K562 (cell line): Measurements from ENCODE around the gene SLC33A1. TPM values are rescaled to one million over a fixed set of nuclear protein-coding genes. Genes with fewer than 3 reads are reported as not detected.

Experiments
- ATAC-seq: fragments of 200-7000 bp; cut with Tn5 transposase; 3 replicates; pipeline ENCODE4 v1.9.1; 2020; ENCODE audit warnings: moderate library complexity
- BruUV-seq: library from RNA; stranded (reverse); fragments of 400-500 nt; replicated peaks from 2 replicates; lab custom pipeline; 2021; lab: Mats Ljungman, UMichigan
- CTCF ChIA-PET: fragments of 300-600 bp; formaldehyde crosslinking; extraction: SDS; loops from one replicate; lab custom pipeline; 2021; ENCODE audit warnings: low intra/inter-chr PET ratio; lab: Yijun Ruan, JAX
- POLR2A ChIA-PET: fragments of 300-600, 350-650 bp; sonication (Branson Sonifier 250); formaldehyde crosslinking; extraction: SDS; loops from one replicate; lab custom pipeline; 2021; ENCODE audit warnings: antibody characterized with exemption, inconsistent platforms; lab: Yijun Ruan, JAX
- DNase-seq, 4 experiments: peaks; one replicate each; pipeline versions ENCODE4 v3.0.0 to v3.0.0-alpha.2; 2011 to 2018; ENCODE audit warnings: low spot score in 3 of 4, mixed read lengths in 3 of 4; ENCODE audit errors: extremely low read depth in 1 of 4
- FAIRE-seq: peaks from 2 replicates; lab custom pipeline; 2011; peaks lifted over from hg19 to GRCh38; lab: Jason Lieb, UNC
- H2AFZ ChIP-seq: 2 replicates; pipeline ENCODE4 v1.6.0; 2011; ENCODE audit warnings: low read depth, low read length, control low read depth, inconsistent platforms
- H3K27ac ChIP-seq: fragments of 200-600 bp; 3 replicates; pipeline ENCODE4 v1.8.0; 2011; ENCODE audit warnings: low read depth, mild to moderate bottlenecking, control low read depth, inconsistent platforms, low read length, moderate library complexity, mixed read lengths; ENCODE audit errors: extremely low read depth
- H3K27me3 ChIP-seq, 2 experiments: fragments of 300-600 bp in 1 of 2; 2 replicates in 1 of 2; 3 replicates in 1 of 2; pipeline versions ENCODE4 v1.6.0 to v1.8.0; 2011; ENCODE audit warnings: inconsistent platforms in 2 of 2, low read length in 2 of 2, mild to moderate bottlenecking in 1 of 2, mixed read lengths in 1 of 2, moderate library complexity in 1 of 2; ENCODE audit not compliant: control insufficient read depth in 2 of 2, insufficient read depth in 2 of 2
- H3K36me3 ChIP-seq: fragments of 300-600 bp; 3 replicates; pipeline ENCODE4 v1.8.0; 2011; ENCODE audit warnings: mild to moderate bottlenecking, low read length, inconsistent platforms; ENCODE audit not compliant: control insufficient read depth, insufficient read depth
- H3K4me1 ChIP-seq, 2 experiments: fragments of 200-600 bp in 1 of 2; replicated peaks in 1 of 2; 2 replicates in 1 of 2; 3 replicates in 1 of 2; pipeline versions ENCODE4 v1.5.1 to v1.8.0; 2011; ENCODE audit warnings: inconsistent platforms in 2 of 2, low read length in 2 of 2, mild to moderate bottlenecking in 1 of 2, mixed read lengths in 1 of 2, moderate library complexity in 1 of 2; ENCODE audit not compliant: control insufficient read depth in 2 of 2, insufficient read depth in 2 of 2
- H3K4me2 ChIP-seq: 2 replicates; pipeline ENCODE4 v1.6.1; 2011; ENCODE audit warnings: low read length, control low read depth, inconsistent platforms, mixed read lengths; ENCODE audit not compliant: insufficient read depth
- H3K4me3 ChIP-seq: fragments of 200-600 bp; sonication (generic), shearing (Covaris generic); 2 replicates; pipeline ENCODE4 v1.5.1; 2016; ENCODE audit warnings: control low read depth, inconsistent platforms
- H3K79me2 ChIP-seq: fragments of 200-600 bp; 3 replicates; pipeline ENCODE4 v1.8.0; 2011; ENCODE audit warnings: low read length, inconsistent platforms; ENCODE audit not compliant: control insufficient read depth, insufficient read depth
- H3K9ac ChIP-seq, 2 experiments: 2 replicates each; pipeline versions ENCODE4 v1.6.0 to v1.6.1; 2011; ENCODE audit warnings: low read depth in 2 of 2, low read length in 2 of 2, control low read depth in 1 of 2, inconsistent platforms in 1 of 2, mild to moderate bottlenecking in 1 of 2, mixed read lengths in 1 of 2; ENCODE audit not compliant: insufficient read depth in 1 of 2
- H3K9me1 ChIP-seq: one replicate; pipeline ENCODE4 v1.6.0; 2011; ENCODE audit warnings: inconsistent platforms, mild to moderate bottlenecking, low read length, moderate library complexity; ENCODE audit not compliant: control insufficient read depth, insufficient read depth
- H3K9me3 ChIP-seq: replicated peaks from 2 replicates; pipeline ENCODE4 v1.5.1; 2011; ENCODE audit warnings: low read depth, low read length, inconsistent platforms; ENCODE audit not compliant: control insufficient read depth, insufficient read depth
- H4K20me1 ChIP-seq: replicated peaks from 2 replicates; pipeline ENCODE4 v1.6.1; 2011; ENCODE audit warnings: low read length, inconsistent platforms, mixed read lengths; ENCODE audit not compliant: control insufficient read depth, insufficient read depth
- ARHGAP35 ChIP-seq: fragments of 450-650 bp; IDR thresholded peaks from 2 replicates; pipeline ENCODE4 v1.6.1; 2018; ENCODE audit not compliant: partially characterized antibody
- DDX20 ChIP-seq: fragments of 450-650 bp; IDR thresholded peaks from 2 replicates; pipeline ENCODE4 v1.6.1; 2016; ENCODE audit warnings: missing genetic modification characterization, low read depth, mild to moderate bottlenecking, missing compliant biosample characterization, moderate library complexity
- EP300 ChIP-seq: IDR thresholded peaks from 2 replicates; pipeline ENCODE4 v1.6.1; 2012; ENCODE audit warnings: low read length, improper control_type of control experiment
- ETV5 ChIP-seq: sonication (generic); formaldehyde crosslinking; IDR thresholded peaks from 2 replicates; pipeline ENCODE4 v1.4.0; 2020; ENCODE audit warnings: low read depth, mild to moderate bottlenecking, missing genetic modification reagents
- GATAD2B ChIP-seq: fragments of 450-650 bp; IDR thresholded peaks from 2 replicates; pipeline ENCODE4 v1.6.1; 2017; ENCODE audit warnings: mild to moderate bottlenecking, borderline replicate concordance
- HEY1 ChIP-seq: fragments of 250-450 bp; sonication (Bioruptor Pico); IDR thresholded peaks from 2 replicates; pipeline ENCODE4 v1.5.0; 2020; ENCODE audit warnings: mild to moderate bottlenecking, moderate library complexity, borderline replicate concordance
- NEUROD1 ChIP-seq: fragments of 150-350 bp; IDR thresholded peaks from 2 replicates; pipeline ENCODE4 v1.6.1; 2014; ENCODE audit warnings: borderline replicate concordance, low read length, low read depth; ENCODE audit not compliant: partially characterized antibody
- NFE2 ChIP-seq: IDR thresholded peaks from 2 replicates; pipeline ENCODE4 v1.6.1; 2014; ENCODE audit warnings: antibody characterized with exemption, low read depth
- NR2C1 ChIP-seq, 2 experiments: fragments of 450-650 bp; IDR thresholded peaks; 2 replicates each; pipeline ENCODE4 v1.6.1; 2017; ENCODE audit warnings: mild to moderate bottlenecking in 2 of 2, antibody characterized with exemption in 1 of 2, inconsistent platforms in 1 of 2, missing compliant biosample characterization in 1 of 2, missing genetic modification characterization in 1 of 2
- PCBP1 ChIP-seq: fragments of 200-400 bp; formaldehyde crosslinking; IDR thresholded peaks from 2 replicates; pipeline ENCODE4 v1.6.1; 2018; ENCODE audit warnings: mild to moderate bottlenecking, low read depth, low read length; ENCODE audit not compliant: poor library complexity, severe bottlenecking
- PKNOX1 ChIP-seq: fragments of 450-650 bp; IDR thresholded peaks from 2 replicates; pipeline ENCODE4 v1.6.1; 2016
- PPARD ChIP-seq: fragments of 250-450 bp; sonication (Bioruptor Pico); IDR thresholded peaks from 2 replicates; pipeline ENCODE4 v1.8.0; 2022; ENCODE audit warnings: inconsistent platforms, mild to moderate bottlenecking, moderate library complexity
- PTTG1 ChIP-seq: fragments of 450-650 bp; IDR thresholded peaks from 2 replicates; pipeline ENCODE4 v1.6.1; 2016; ENCODE audit warnings: low read depth, mild to moderate bottlenecking, missing genetic modification characterization, missing compliant biosample characterization
- TFAP4 ChIP-seq: sonication (generic); formaldehyde crosslinking; IDR thresholded peaks from 2 replicates; pipeline ENCODE4 v1.8.0; 2022; ENCODE audit warnings: missing genetic modification reagents, mild to moderate bottlenecking, moderate library complexity, borderline replicate concordance
- ZNF134 ChIP-seq: fragments of 250-450 bp; sonication (Bioruptor Pico); conservative IDR thresholded peaks from 2 replicates; pipeline ENCODE4 v1.4.0; 2020
- ZNF395 ChIP-seq: fragments of 200-800 bp; sonication (Bioruptor generic); IDR thresholded peaks from 2 replicates; pipeline ENCODE4 v1.6.1; 2017; ENCODE audit warnings: missing genetic modification characterization, missing compliant biosample characterization
- WGBS: fragments of 100-300 bp; shearing (Covaris generic); methylation state at CpG from one replicate; pipeline ENCODE4 v1.1.6; 2016; ENCODE audit warnings: low coverage, mixed read lengths; ENCODE audit not compliant: insufficient coverage; ENCODE audit errors: missing lambda C conversion rate; 5-methylcytosine and 5-hydroxymethylcytosine counted together
- in situ Hi-C: fragments of 300-500 bp; cut with MboI; formaldehyde crosslinking; loops from 4 replicates; pipeline ENCODE4 v1.15.0; 2018; ENCODE audit warnings: inconsistent platforms, mixed read lengths
- intact Hi-C: fragments of 100-400 bp; cut with micrococcal nuclease; formaldehyde crosslinking; loops from 2 replicates; pipeline ENCODE4 v1.14.2; 2022
- polyA plus RNA-seq, 8 experiments: library from polyadenylated mRNA; depleted of rRNA in 4 of 8; stranded (reverse) in 5 of 8; unstranded in 3 of 8; fragments of >200 nt; fragmentation: Nextera tagmentation in 2 of 8; fragmentation: Illumina TruSeq in 1 of 8; extraction: Ambion mirVana in 2 of 8; extraction: Trizol in 1 of 8; gene quantifications; 2 replicates each; pipeline versions ENCODE4 v1.2.1 to v1.2.3, GENCODE V29; 2011 to 2014; ENCODE audit warnings: inconsistent platforms in 1 of 8, missing spikeins in 1 of 8
- total RNA-seq, 7 experiments: library from RNA; depleted of rRNA in 6 of 7; stranded (reverse); fragments of >200 nt in 6 of 7; fragmentation: Illumina TruSeq in 2 of 7; extraction: Trizol in 2 of 7; gene quantifications; 2 replicates each; pipeline versions ENCODE4 v1.2.1 to v1.2.3, GENCODE V29; 2011 to 2021; ENCODE audit warnings: low replicate concordance in 1 of 7

The SLC33A1 gene
- total and polyA plus RNA-seq, 9 of the 15 experiments (the other 6 are each of a cell fraction or from before 2014, with no cell fraction given): 6.2 to 26.8 (median 19.6) TPM

- Histone ChIP-seq H3K4me3 (no peak overlapping the region), H3K27ac (peak overlapping the region; percentile 68), H4K20me1 (no peaks in the 10 kb centered on the region), H3K9ac (peak overlapping the region; percentile 52 to 77; a peak in 3 of 4 replicates), H3K9me3 (no peaks in the 10 kb centered on the region), H2AFZ (peak overlapping the region; percentile 65), H3K4me1 (peaks cover 8 to 13% of the 10 kb centered on the region in 2 experiments; a peak in 3 of 5 replicates), H3K79me2 (no peaks in the 10 kb centered on the region), H3K4me2 (peak overlapping the region; percentile 41), H3K36me3 (no peaks in the 10 kb centered on the region), H3K9me1 (no peaks in the 10 kb centered on the region), H3K27me3 (no peaks in the 10 kb centered on the region)
- in situ Hi-C loops (loop anchor here (25.0 kb wide), 2 partner anchors 501 to 1551 kb away; partner anchors contain the start of gene DHX36), intact Hi-C loops (loop anchor here (2.0 to 10.0 kb wide), 2 partner anchors 58 to 508 kb away; no protein-coding TSS in a partner anchor)
- WGBS: 9% methylated on average over 12 of the region's 12 CpGs
- POLR2A ChIA-PET: interaction anchor here (1.5 kb wide), 1 partner anchor 10 kb away, joined by 9 read pairs; the partner anchor contains the start of gene SLC33A1
- ATAC-seq (peak; percentile 83), FAIRE-seq (peak; percentile 81), DNase-seq (peak; percentile 48 to 77 (median 52))
- no TSS peak for BruUV-seq
- CTCF ChIA-PET: no interaction called here
- no peak for TF ChIP-seq NR2C1 (IDR thresholded peaks at IDR 0.05)
- peak; percentile 31; the same call in 1 of the 2 replicates for TF ChIP-seq NR2C1 (tag; IDR thresholded peaks at IDR 0.05)
- peak; percentile 72; the same call in 1 of the 2 replicates for TF ChIP-seq EP300
- no peak for TF ChIP-seq GATAD2B
- no peak for TF ChIP-seq PPARD (CRISPR knock-in tag)
- peak; percentile 30; the same call in 1 of the 2 replicates for TF ChIP-seq NFE2
- peak; percentile 77; the same call in 1 of the 2 replicates for TF ChIP-seq ZNF395 (CRISPR knock-in tag)
- no peak for TF ChIP-seq ZNF134 (CRISPR knock-in tag)
- TF ChIP-seq TFAP4 (CRISPR knock-in tag): no peak
- TF ChIP-seq PTTG1 (tag): 0 out of 2 replicates have a peak, but pooled peaks have one; percentile 10
- no peak for TF ChIP-seq ARHGAP35
- TF ChIP-seq PCBP1: no peak
- TF ChIP-seq DDX20: peak; percentile 42; the same call in 1 of the 2 replicates
- TF ChIP-seq NEUROD1: no peak
- TF ChIP-seq HEY1: no peak
- TF ChIP-seq PKNOX1: peak; percentile 77
- TF ChIP-seq ETV5: no peak
Observed at GRCh38 chr3:155863072-155863784, 9.0 kb upstream of the SLC33A1 start.
